Activated T-helper 17 cell treated with anti-CD3 and anti-CD28 coated beads, Interleukin-2, amount 50 U/mL, for 72 hours (primary cell): ENCODE data around the gene BSG. TPM values are rescaled to one million over a fixed set of nuclear protein-coding genes. Genes with fewer than 3 reads are reported as not detected.

Experiments
- ATAC-seq: fragments of 150-1000 bp; cut with Tn5 transposase; replicated peaks from 2 replicates; pipeline ENCODE4 v1.10.0; 2021; ENCODE audit warnings: mild to moderate bottlenecking, moderate library complexity
- H3K27ac Mint-ChIP-seq: one replicate; pipeline ENCODE4 v1.8.0; 2022; ENCODE audit warnings: mixed read lengths
- H3K27me3 Mint-ChIP-seq: one replicate; pipeline ENCODE4 v1.8.0; 2022; ENCODE audit warnings: mixed read lengths
- H3K36me3 Mint-ChIP-seq: one replicate; pipeline ENCODE4 v1.8.0; 2022; ENCODE audit warnings: low read depth, mild to moderate bottlenecking, mixed read lengths
- H3K4me1 Mint-ChIP-seq: one replicate; pipeline ENCODE4 v1.8.0; 2022; ENCODE audit warnings: mixed read lengths
- H3K4me3 Mint-ChIP-seq: one replicate; pipeline ENCODE4 v1.8.0; 2022; ENCODE audit warnings: mild to moderate bottlenecking, mixed read lengths
- H3K9me3 Mint-ChIP-seq: one replicate; pipeline ENCODE4 v1.8.0; 2022; ENCODE audit warnings: mixed read lengths
- total RNA-seq, 2 donors: library from RNA; stranded (reverse); gene quantifications; one replicate each; pipeline ENCODE4 v1.2.3, GENCODE V29; 2022

The BSG gene
- total RNA-seq, 2 donors from 2014 or later = 170 to 244 TPM

DNA sequence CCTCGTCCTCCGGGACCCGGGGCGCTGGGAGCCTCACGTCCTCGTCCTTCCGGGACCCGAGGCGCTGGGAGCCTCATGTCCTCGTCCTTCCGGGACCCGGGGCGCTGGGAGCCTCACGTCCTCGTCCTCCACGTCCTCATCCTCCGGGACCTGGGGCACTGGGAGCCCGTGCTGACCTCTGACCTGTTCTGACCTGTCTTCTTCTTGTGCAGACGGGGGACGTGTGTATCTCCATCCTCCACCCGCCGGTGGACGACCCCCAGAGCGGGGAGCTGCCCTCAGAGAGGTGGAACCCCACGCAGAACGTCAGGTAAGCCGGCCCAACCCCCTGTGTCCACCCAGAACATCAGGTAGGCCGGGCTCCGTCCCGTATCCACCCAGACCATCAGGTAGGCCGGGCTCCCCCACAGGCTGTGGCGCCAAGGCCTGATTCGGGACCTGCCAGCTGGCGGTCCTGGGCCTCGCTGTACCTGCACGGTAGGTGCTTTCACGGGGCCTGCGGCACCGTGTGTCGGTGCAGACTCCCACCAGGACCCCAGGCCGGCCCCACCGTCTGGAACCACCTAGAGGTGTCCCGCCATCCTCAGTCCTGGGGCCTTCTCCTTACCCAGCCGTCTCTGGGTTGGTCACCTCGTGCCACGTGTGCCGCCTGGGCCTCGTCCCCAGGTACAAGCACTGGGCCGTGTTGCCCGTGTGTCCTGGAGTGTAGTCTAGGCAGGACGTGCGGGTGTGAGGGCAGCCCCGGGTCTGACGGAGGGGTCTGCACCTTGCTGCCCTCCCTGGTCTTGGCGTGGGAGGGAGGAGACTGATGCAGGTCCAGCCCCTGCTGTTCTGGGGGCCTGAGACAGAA, 36.1 kb upstream of the BSG start:
- H3K9me3 Mint-ChIP-seq = no peaks in the 10 kb centered on the region
- no peak for ATAC-seq
- peaks cover 21% of the 10 kb centered on the region for H3K36me3 Mint-ChIP-seq
- H3K4me1 Mint-ChIP-seq = peaks cover 4% of the 10 kb centered on the region
- no peak overlapping the region for H3K27ac Mint-ChIP-seq
- H3K27me3 Mint-ChIP-seq = no peaks in the 10 kb centered on the region
- no peak overlapping the region for H3K4me3 Mint-ChIP-seq

DNA sequence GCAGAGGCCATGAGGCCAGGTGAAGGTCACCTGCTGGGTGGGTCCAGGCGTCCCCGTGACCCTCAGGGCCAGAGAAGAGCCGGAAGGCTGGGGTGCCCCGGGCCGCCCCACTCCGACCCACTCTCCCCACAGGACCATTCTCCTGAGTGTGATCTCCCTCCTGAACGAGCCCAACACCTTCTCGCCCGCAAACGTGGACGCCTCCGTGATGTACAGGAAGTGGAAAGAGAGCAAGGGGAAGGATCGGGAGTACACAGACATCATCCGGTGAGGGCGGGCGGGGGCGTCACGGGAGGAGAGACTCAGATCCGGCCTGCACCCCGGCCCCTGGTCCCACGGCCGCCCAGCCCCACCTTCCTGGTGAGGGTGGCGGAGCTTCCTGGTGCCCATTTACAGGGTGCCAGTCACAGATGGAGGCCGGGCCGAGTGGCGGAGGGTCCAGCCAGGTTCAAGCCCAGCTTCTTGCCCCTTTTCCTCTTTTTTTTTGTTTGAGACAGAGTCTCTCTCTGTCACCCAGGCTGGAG, 35.5 kb upstream of the BSG start:
- no peaks in the 10 kb centered on the region for H3K27me3 Mint-ChIP-seq
- no peaks in the 10 kb centered on the region for H3K9me3 Mint-ChIP-seq
- H3K27ac Mint-ChIP-seq = no peak overlapping the region
- H3K4me1 Mint-ChIP-seq = peaks cover 4% of the 10 kb centered on the region
- H3K36me3 Mint-ChIP-seq = peaks cover 21% of the 10 kb centered on the region
- H3K4me3 Mint-ChIP-seq = no peak overlapping the region
- ATAC-seq = no peak

DNA sequence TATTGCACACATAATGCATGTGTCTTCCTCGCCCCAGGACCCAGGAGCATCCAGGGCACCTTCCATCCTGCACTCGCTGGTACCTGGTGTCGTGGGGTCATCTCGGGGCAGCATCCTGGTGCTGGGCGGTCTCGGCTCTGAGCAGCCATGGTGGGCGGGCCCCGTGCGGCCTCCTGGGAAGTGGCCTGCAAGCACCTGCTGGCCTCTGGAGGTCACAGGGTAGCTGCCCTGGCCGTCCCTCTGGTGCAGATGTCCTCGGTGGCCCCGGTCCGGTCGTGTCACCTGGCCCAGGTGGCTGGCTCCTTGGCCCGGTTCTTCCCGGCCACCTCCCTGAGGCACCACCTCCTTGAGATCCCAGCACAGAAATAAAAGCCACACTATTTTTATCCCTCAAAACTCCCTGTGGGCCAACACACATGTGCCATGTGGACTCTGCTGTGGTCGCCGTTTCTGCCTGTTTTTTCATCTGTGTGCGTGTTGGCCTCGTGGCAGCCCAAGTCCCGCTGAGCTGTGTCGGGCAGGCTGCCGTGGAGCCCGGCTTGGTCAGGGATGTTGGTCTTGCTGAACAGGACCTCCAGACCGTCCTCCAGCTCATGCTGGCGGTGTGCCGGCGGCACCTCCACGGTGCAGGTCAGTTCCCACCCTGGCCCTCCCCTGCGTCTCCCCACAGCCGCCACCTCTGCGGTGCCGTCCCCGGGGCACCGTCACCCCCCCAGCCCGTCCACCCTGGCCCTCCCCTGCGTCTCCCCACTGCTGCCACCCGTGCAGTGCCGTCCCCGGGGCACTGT, 33.6 kb upstream of the BSG start:
- H3K27me3 Mint-ChIP-seq = no peaks in the 10 kb centered on the region
- H3K4me1 Mint-ChIP-seq = peaks cover 4% of the 10 kb centered on the region
- H3K27ac Mint-ChIP-seq = no peak overlapping the region

DNA sequence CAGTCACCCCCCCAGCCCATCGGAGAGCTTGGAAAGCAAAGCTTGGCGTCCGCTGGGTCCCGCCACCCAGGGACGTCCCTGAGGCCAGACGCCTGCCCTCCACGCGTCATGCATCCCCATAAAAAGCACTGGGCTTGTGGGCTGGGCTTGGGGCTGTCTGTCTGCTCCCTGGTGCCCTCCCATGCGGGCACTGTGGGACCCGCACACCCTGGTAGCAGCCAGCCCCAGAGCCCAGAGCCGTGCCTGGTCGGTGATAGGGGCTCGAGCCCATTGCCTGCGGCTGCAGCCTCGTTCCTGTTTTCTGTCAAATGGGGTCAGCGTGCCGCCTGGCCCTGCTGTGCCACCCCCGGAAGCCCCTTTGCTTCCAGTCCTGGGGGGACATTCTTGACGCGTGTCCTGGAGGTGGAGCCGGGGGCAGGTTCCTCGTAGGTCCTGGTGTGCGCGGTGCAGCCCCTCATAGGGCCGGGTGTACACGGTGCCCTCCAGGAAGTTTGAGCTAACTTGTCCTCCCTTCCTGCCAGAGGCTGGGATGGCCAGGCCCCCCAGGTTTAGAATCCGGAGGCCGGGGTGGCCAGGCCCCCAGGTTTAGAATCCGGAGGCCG, 32.9 kb upstream of the BSG start:
- Mint-ChIP-seq H3K4me1 (peaks cover 4% of the 10 kb centered on the region), H3K27me3 (no peaks in the 10 kb centered on the region), H3K4me3 (no peak overlapping the region), H3K27ac (no peak overlapping the region), H3K9me3 (no peaks in the 10 kb centered on the region), H3K36me3 (peaks cover 21% of the 10 kb centered on the region)
- ATAC-seq = no peak

More for the DNA sequence above, 33.6 kb upstream of the BSG start:
- Mint-ChIP-seq H3K36me3 (peaks cover 21% of the 10 kb centered on the region), H3K9me3 (no peaks in the 10 kb centered on the region), H3K4me3 (no peak overlapping the region)
- no peak for ATAC-seq

DNA sequence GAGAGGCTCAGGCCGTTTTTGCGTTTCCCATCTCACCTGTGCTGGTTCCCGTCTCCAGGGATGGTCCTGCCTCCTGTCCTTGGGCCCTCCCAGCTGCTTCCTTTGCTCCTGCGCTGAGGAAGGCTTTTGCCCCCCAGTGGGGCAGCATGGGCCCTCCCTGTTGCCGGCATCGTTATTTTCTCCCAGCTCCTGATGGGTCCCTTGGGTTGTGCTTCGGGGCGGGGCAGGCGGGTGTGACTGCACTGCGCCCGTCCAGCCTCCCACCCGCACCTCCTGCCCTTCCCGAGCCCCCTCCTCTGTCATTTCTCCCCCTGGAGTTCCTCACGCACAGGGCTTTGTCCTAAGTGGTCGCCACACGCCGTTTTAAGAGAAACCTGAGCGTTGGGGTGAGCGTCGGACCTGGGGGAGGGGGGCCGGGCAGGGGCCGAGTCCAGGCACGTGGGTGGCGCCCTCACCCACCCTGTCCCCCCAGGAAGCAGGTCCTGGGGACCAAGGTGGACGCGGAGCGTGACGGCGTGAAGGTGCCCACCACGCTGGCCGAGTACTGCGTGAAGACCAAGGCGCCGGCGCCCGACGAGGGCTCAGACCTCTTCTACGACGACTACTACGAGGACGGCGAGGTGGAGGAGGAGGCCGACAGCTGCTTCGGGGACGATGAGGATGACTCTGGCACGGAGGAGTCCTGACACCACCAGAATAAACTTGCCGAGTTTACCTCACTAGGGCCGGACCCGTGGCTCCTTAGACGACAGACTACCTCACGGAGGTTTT, 31.3 kb upstream of the BSG start:
- Mint-ChIP-seq H3K27ac (no peak overlapping the region), H3K4me1 (peaks cover 9% of the 10 kb centered on the region), H3K27me3 (no peaks in the 10 kb centered on the region), H3K36me3 (peaks cover 21% of the 10 kb centered on the region), H3K4me3 (no peak overlapping the region), H3K9me3 (no peaks in the 10 kb centered on the region)
- ATAC-seq = no peak

DNA sequence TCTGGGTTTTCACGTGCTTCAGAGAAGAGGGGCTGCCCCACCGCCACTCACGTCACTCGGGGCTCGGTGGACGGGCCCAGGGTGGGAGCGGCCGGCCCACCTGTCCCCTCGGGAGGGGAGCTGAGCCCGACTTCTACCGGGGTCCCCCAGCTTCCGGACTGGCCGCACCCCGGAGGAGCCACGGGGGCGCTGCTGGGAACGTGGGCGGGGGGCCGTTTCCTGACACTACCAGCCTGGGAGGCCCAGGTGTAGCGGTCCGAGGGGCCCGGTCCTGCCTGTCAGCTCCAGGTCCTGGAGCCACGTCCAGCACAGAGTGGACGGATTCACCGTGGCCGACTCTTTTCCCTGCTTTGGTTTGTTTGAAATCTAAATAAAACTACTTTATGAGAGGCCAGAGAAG, 30.7 kb upstream of the BSG start:
- H3K4me3 Mint-ChIP-seq = no peak overlapping the region

DNA sequence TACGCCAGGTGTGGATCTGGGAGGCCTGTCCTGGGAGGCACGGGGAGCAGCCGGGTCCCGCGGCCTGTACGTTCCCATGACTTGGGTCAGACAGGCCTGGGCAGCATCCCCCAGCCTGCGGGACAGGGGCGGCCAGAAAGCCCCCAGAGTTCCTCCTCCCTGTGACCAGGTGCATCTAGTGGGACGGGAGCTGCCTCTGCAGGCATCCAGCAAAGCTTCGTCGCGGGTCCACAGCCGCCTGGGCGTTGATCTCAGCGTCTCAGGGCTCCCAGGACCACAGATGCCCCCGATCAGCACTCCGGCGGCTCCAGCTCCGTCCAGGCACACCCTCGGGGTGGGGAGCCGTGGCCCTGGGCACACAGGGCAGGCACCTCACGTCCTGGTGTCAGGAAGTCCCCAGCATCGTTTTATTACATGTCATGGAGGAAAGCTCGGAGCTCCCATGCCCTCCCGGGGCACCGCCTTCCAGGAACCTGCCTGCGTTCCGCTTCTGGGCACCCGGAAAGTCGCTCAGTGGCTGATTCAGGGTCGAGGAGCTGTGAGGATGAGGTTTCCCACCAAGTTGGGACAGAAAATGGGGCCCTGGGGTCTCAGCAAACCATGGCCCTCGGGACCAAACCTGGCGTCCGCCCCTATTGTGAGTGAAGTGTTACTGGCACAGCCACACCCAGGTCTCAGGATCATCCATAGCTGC, 30.1 kb upstream of the BSG start:
- Mint-ChIP-seq H3K4me3 (no peak overlapping the region), H3K27me3 (no peaks in the 10 kb centered on the region), H3K9me3 (no peaks in the 10 kb centered on the region), H3K27ac (no peak overlapping the region), H3K36me3 (peaks cover 21% of the 10 kb centered on the region), H3K4me1 (peaks cover 9% of the 10 kb centered on the region)
- no peak for ATAC-seq

More for the DNA sequence above, 30.7 kb upstream of the BSG start:
- H3K27ac Mint-ChIP-seq = no peak overlapping the region
- no peaks in the 10 kb centered on the region for H3K27me3 Mint-ChIP-seq
- H3K36me3 Mint-ChIP-seq = peaks cover 21% of the 10 kb centered on the region
- no peaks in the 10 kb centered on the region for H3K9me3 Mint-ChIP-seq
- peaks cover 9% of the 10 kb centered on the region for H3K4me1 Mint-ChIP-seq
- no peak for ATAC-seq

DNA sequence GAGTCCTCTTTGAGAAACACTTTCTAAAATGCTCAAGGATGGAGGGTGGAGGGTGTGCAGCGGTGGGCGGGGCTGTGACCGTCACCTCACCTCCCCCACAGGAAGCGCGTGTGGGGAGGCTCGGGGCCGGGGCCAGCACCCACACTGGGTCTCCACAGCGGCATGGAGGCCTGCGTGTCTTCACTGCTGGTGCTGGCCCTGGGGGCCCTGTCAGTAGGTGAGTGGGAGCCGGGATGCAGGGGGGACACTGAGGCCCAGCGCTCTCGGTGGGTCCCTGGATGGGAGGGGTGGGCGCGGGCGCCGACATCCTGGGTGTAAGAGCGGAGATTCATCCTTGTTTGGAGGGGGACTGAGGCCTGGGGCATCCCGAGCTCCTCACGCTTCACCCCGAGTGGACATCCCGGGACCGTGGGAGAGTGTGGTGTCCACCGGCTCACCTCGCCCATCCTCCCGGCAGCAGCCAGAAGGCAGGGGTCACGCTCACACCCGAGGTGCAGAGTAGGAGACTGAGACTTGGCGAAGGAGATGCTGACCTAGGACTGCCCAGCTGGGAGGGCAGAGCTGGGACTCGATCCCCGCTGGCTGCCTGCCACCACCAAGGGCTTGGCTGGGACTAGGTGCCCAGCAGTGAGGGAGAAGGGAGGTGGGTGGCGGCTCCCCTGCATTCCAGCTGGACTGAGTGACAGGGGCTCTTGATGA, 28.3 kb upstream of the BSG start, which contains the start of gene GZMM:
Gene GZMM, plus strand, starts transcription at position 144 of the 699 bp plus-strand sequence. Its CDS starts 19 bp downstream, at position 163.
- peak; percentile 97 for ATAC-seq
- Mint-ChIP-seq H3K9me3 (no peaks in the 10 kb centered on the region), H3K27me3 (no peaks in the 10 kb centered on the region)

DNA sequence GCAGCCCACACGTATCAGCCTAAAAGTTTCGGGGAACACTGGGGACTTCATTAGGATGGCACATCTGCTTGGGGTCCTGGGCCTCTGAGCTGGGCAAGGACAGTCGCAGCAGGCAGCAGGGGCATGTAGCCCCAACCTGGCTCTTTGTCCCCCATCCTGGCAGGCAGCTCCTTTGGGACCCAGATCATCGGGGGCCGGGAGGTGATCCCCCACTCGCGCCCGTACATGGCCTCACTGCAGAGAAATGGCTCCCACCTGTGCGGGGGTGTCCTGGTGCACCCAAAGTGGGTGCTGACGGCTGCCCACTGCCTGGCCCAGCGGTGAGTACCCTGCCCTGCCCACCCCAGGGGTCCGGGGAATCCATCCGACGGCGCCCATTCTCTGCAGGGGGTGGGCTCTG, 25.3 kb upstream of the BSG start:
- no peak overlapping the region for H3K27ac Mint-ChIP-seq
- ATAC-seq = no peak
- H3K9me3 Mint-ChIP-seq = no peaks in the 10 kb centered on the region
- H3K27me3 Mint-ChIP-seq = no peaks in the 10 kb centered on the region
- H3K4me1 Mint-ChIP-seq = peaks cover 5% of the 10 kb centered on the region
- H3K36me3 Mint-ChIP-seq = no peaks in the 10 kb centered on the region
- H3K4me3 Mint-ChIP-seq = no peak overlapping the region

More for the DNA sequence above, 28.3 kb upstream of the BSG start, which contains the start of gene GZMM:
- Mint-ChIP-seq H3K4me1 (peaks cover 5% of the 10 kb centered on the region), H3K27ac (peak within 1 kb of the TSS; percentile 82), H3K4me3 (peak within 1 kb of the TSS; percentile 78), H3K36me3 (peaks cover 6% of the 10 kb centered on the region)

DNA sequence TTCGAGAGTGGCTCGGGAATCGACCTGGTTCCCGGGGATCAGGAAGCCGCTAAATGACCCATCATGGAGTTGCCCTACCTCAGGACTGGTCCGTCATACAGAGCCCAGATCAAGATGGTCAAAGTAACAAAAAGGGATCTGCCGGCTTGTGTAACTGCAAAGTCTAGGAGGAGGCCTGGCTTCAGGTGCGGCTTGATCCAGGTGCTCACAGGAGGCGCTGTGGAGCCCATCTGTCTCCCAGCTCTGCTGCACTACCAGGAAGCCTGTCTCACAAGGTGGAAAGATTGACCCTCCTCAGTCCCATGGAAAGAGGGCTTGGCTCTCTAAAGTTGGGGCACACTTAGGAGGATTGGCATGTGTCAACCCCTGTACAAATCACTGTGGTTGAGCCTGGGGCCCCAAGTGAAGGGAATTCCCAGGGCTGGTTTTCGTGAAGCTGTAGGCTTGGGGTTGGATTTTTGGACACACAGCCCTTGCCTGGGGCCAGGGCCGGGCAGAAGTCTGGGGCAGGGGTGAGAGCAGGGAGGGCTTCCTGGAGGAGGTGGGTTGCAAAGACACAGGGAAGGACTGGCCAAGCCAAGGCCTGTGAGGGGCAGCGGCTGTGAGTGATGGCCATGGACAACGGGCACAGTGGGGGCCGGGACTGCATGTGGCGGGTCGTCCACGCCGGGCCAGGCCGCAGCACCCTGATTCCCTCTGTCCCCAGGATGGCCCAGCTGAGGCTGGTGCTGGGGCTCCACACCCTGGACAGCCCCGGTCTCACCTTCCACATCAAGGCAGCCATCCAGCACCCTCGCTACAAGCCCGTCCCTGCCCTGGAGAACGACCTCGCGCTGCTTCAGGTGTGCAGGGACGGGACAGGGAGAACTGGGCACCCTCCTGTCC, 24.3 kb upstream of the BSG start:
- no peaks in the 10 kb centered on the region for H3K9me3 Mint-ChIP-seq
- no peak overlapping the region for H3K4me3 Mint-ChIP-seq
- no peak overlapping the region for H3K27ac Mint-ChIP-seq
- peaks cover 5% of the 10 kb centered on the region for H3K4me1 Mint-ChIP-seq
- H3K27me3 Mint-ChIP-seq = no peaks in the 10 kb centered on the region
- H3K36me3 Mint-ChIP-seq = no peaks in the 10 kb centered on the region
- ATAC-seq = no peak

DNA sequence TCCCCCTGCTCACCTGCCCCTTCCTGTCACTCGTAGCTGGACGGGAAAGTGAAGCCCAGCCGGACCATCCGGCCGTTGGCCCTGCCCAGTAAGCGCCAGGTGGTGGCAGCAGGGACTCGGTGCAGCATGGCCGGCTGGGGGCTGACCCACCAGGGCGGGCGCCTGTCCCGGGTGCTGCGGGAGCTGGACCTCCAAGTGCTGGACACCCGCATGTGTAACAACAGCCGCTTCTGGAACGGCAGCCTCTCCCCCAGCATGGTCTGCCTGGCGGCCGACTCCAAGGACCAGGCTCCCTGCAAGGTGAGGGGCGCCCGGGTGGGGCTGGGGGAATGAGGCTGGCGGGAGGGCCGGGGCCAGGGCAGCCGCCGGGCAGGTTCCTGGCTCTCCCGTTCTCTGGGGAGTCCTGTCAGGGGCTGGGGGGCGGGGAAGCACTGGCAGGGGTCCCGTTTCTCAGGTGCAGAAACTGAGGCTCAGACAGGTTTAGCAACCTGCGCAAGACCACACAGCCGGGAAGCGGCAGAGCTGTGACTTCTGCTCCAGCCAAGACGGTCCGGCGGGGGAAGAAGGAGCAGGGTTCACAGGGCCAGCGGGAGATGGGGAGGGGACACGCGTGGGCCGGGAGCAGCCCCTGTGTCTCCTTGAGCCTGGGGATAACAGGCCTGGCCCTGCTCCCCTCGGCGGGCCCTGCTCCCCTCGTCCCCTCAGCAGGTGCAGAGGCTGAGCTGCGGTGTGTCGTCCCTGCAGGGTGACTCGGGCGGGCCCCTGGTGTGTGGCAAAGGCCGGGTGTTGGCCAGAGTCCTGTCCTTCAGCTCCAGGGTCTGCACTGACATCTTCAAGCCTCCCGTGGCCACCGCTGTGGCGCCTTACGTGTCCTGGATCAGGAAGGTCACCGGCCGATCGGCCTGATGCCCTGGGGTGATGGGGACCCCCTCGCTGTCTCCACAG, 23.2 kb upstream of the BSG start:
- Mint-ChIP-seq H3K27ac (no peak overlapping the region), H3K4me1 (peaks cover 5% of the 10 kb centered on the region), H3K27me3 (no peaks in the 10 kb centered on the region), H3K36me3 (no peaks in the 10 kb centered on the region), H3K9me3 (no peaks in the 10 kb centered on the region), H3K4me3 (no peak overlapping the region)
- ATAC-seq = no peak
